ENCODE data around the gene TAF7. TPM values are rescaled to one million over a fixed set of nuclear protein-coding genes. Genes with fewer than 3 reads are reported as not detected.
"Not testable (repeated sequence)": the region's sequence is repeated elsewhere in the genome, so short reads cannot be mapped to it uniquely, and the experiment has no call there.

The TAF7 gene
- total and polyA plus RNA-seq, 2 experiments from 2014 or later, result 65.9 to 104 TPM

GRCh38 chr5:141343242-141343952 lies 22.8 kb upstream of the TAF7 start, which contains the start of gene PCDHGA3:
Gene PCDHGA3 (plus strand): TSS chr5:141343829. CDS start chr5:141344034, 205 bp downstream.
- 19 to 22% methylated on average over 9 of the region's 9 CpGs for WGBS, 2 experiments (ENCODE audit: low coverage in 1 of 2, low lambda C conversion rate in 2 of 2, missing lambda C conversion rate in 2 of 2)
- TF ChIP-seq EZH2 (IDR thresholded peaks at IDR 0.05; ENCODE audit: insufficient read depth, poor library complexity, severe bottlenecking) (no peak), EZH2phosphoT487 (IDR thresholded peaks at IDR 0.05; ENCODE audit: insufficient read depth, low read depth) (no peak)
- Histone ChIP-seq H3K9me2 (ENCODE audit: insufficient read depth) (no peaks in the 10 kb centered on the region), H3K4me2 (ENCODE audit: unreplicated experiment) (peak within 1 kb of the TSS; percentile 54), H3K4me3 (peak within 1 kb of the TSS; percentile 71), H3K4me1 (ENCODE audit: insufficient read depth) (no peaks in the 10 kb centered on the region), H3K36me3 (ENCODE audit: low read depth) (no peaks in the 10 kb centered on the region), H3K9ac (peak within 1 kb of the TSS; percentile 73), H3K79me2 (ENCODE audit: insufficient read depth) (no peaks in the 10 kb centered on the region), H3F3A (ENCODE audit: insufficient read depth) (no peaks in the 10 kb centered on the region), H3K27ac (peak within 1 kb of the TSS; percentile 61), H3K9me3 (ENCODE audit: low read depth) (no peaks in the 10 kb centered on the region), H2AFZ (peak within 1 kb of the TSS; percentile 70), H4K20me1 (ENCODE audit: insufficient read depth) (no peaks in the 10 kb centered on the region), H3K27me3 (replicated peaks; ENCODE audit: insufficient read depth) (no peaks in the 10 kb centered on the region)
- in situ Hi-C loops (cut with MboI), result no loop called here
- DNase-seq, result peak; percentile 83

DNA sequence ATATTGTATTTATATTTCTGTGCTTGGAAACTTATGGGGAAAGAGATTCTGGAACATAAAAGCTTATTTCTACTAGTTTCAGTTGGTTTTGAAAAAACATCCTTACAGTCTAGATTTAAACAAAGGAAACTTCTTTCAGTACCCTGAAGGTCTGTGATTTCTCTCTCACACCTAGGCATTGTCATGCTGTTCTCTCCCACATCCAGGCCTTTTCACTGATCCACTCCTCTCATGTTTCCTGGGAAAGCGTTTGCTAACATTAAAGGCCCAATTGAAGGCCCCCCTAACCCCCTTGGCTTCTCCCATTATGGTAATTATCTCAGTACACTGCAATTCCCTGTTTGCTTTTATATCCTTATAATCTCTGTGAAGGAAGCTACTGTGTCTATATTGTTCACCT lies 22.2 kb upstream of the TAF7 start:
- no peak overlapping the region for H3K27ac ChIP-seq
- H4K20me1 ChIP-seq (ENCODE audit: insufficient read depth), result no peaks in the 10 kb centered on the region
- H3K27me3 ChIP-seq (replicated peaks; ENCODE audit: insufficient read depth), result no peaks in the 10 kb centered on the region
- TF ChIP-seq EZH2phosphoT487 (IDR thresholded peaks at IDR 0.05; ENCODE audit: insufficient read depth, low read depth) (no peak), EZH2 (IDR thresholded peaks at IDR 0.05; ENCODE audit: insufficient read depth, poor library complexity, severe bottlenecking) (no peak)
- H3K9ac ChIP-seq, result no peak overlapping the region
- H3K4me1 ChIP-seq (ENCODE audit: insufficient read depth), result no peaks in the 10 kb centered on the region
- no peaks in the 10 kb centered on the region for H3K9me3 ChIP-seq (ENCODE audit: low read depth)
- H3K4me2 ChIP-seq (ENCODE audit: unreplicated experiment), result no peak overlapping the region
- no peaks in the 10 kb centered on the region for H3K79me2 ChIP-seq (ENCODE audit: insufficient read depth)
- H3K9me2 ChIP-seq (ENCODE audit: insufficient read depth), result no peaks in the 10 kb centered on the region
- DNase-seq, result no peak
- H2AFZ ChIP-seq, result peak overlapping the region; percentile 70; the same call in 1 of the 2 replicates
- H3F3A ChIP-seq (ENCODE audit: insufficient read depth), result no peaks in the 10 kb centered on the region
- 0 out of 2 replicates have a peak overlapping the region, but pooled peaks have one; percentile 4 for H3K4me3 ChIP-seq
- in situ Hi-C loops (cut with MboI), result no loop called here
- no peaks in the 10 kb centered on the region for H3K36me3 ChIP-seq (ENCODE audit: low read depth)
- 5 to 7% methylated on average over 1 of the region's 1 CpG for WGBS, 2 experiments (ENCODE audit: low coverage in 1 of 2, low lambda C conversion rate in 2 of 2, missing lambda C conversion rate in 2 of 2)

GRCh38 chr5:141340781-141341354 lies 20.3 kb upstream of the TAF7 start:
- in situ Hi-C loops (cut with MboI), result not testable (repeated sequence)

DNA sequence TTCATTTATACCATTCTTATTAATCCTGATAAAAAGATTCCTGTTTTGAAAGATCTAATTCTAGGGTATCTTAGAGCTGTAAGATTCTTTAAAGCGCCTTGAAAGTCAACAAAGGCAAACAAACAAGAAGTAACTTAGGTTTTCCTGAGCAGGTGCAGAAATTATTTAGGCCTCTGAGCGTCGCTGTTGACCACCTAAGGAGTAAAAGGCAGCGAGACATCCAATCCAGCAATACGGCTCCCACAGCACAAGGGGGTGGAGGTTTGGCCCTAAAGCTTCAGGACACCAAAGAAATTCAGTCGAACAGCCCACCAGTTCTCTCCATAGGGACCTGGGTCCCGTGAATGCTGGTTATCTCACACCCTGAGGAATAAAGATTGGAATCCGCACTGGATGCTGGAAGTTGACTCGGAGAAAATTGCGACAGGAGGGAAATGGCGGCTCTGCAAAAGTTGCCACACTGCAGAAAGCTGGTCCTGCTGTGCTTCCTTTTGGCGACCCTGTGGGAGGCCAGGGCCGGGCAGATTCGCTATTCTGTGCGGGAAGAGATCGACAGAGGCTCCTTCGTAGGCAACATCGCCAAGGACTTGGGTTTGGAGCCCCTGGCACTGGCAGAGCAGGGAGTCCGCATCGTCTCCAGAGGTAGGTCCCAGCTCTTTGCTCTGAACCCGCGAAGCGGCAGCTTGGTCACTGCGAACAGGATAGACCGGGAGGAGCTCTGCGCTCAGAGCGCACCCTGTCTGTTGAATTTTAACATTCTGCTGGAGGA lies 18.1 kb upstream of the TAF7 start, which contains the start of gene PCDHGA2:
TSS of gene PCDHGA2 (plus strand) at position 223 of the 769 bp plus-strand sequence.
- Histone ChIP-seq H3K27me3 (replicated peaks; ENCODE audit: insufficient read depth) (no peaks in the 10 kb centered on the region), H2AFZ (peak within 1 kb of the TSS; percentile 86), H3F3A (ENCODE audit: insufficient read depth) (no peaks in the 10 kb centered on the region), H3K9ac (peak within 1 kb of the TSS; percentile 69), H3K9me2 (ENCODE audit: insufficient read depth) (no peaks in the 10 kb centered on the region), H3K79me2 (ENCODE audit: insufficient read depth) (no peaks in the 10 kb centered on the region), H4K20me1 (ENCODE audit: insufficient read depth) (no peaks in the 10 kb centered on the region), H3K36me3 (ENCODE audit: low read depth) (no peaks in the 10 kb centered on the region), H3K4me2 (ENCODE audit: unreplicated experiment) (peak within 1 kb of the TSS; percentile 58), H3K9me3 (ENCODE audit: low read depth) (no peaks in the 10 kb centered on the region), H3K4me1 (ENCODE audit: insufficient read depth) (no peaks in the 10 kb centered on the region), H3K4me3 (peak within 1 kb of the TSS; percentile 69), H3K27ac (peak within 1 kb of the TSS; percentile 20)
- DNase-seq, result peak; percentile 72
- in situ Hi-C loops (cut with MboI), result loop anchor here (10.0 kb wide), 1 partner anchor 226 kb away; no protein-coding TSS in a partner anchor
- 18 to 21% methylated on average over 27 of the region's 27 CpGs for WGBS, 2 experiments (ENCODE audit: low coverage in 1 of 2, low lambda C conversion rate in 2 of 2, missing lambda C conversion rate in 2 of 2)
- no peak for TF ChIP-seq EZH2 (IDR thresholded peaks at IDR 0.05; ENCODE audit: insufficient read depth, poor library complexity, severe bottlenecking)
- TF ChIP-seq EZH2phosphoT487 (IDR thresholded peaks at IDR 0.05; ENCODE audit: insufficient read depth, low read depth), result no peak

More at GRCh38 chr5:141340781-141341354, 20.3 kb upstream of the TAF7 start:
- H3K4me3 ChIP-seq; H3K27ac ChIP-seq; H3K36me3 ChIP-seq (ENCODE audit: low read depth); H4K20me1 ChIP-seq (ENCODE audit: insufficient read depth); H3K9ac ChIP-seq; H3K27me3 ChIP-seq (replicated peaks; ENCODE audit: insufficient read depth); H3K79me2 ChIP-seq (ENCODE audit: insufficient read depth); DNase-seq; H3K4me1 ChIP-seq (ENCODE audit: insufficient read depth); H3K4me2 ChIP-seq (ENCODE audit: unreplicated experiment); H3K9me3 ChIP-seq (ENCODE audit: low read depth); H3F3A ChIP-seq (ENCODE audit: insufficient read depth); H3K9me2 ChIP-seq (ENCODE audit: insufficient read depth); H2AFZ ChIP-seq: not testable (repeated sequence)
- 53 to 60% methylated on average over 30 to 34 of the region's 45 CpGs for WGBS, 2 experiments (ENCODE audit: low coverage in 1 of 2, low lambda C conversion rate in 2 of 2, missing lambda C conversion rate in 2 of 2)

- H4K20me1 ChIP-seq (ENCODE audit: insufficient read depth); H3K9me3 ChIP-seq (ENCODE audit: low read depth); H3K4me1 ChIP-seq (ENCODE audit: insufficient read depth); H3K27ac ChIP-seq; H3K9ac ChIP-seq; H2AFZ ChIP-seq; H3K4me3 ChIP-seq; H3K4me2 ChIP-seq (ENCODE audit: unreplicated experiment); DNase-seq; H3K79me2 ChIP-seq (ENCODE audit: insufficient read depth); H3K9me2 ChIP-seq (ENCODE audit: insufficient read depth); H3K27me3 ChIP-seq (replicated peaks; ENCODE audit: insufficient read depth); H3K36me3 ChIP-seq (ENCODE audit: low read depth); H3F3A ChIP-seq (ENCODE audit: insufficient read depth): not testable (repeated sequence)
- in situ Hi-C loops (cut with MboI), result loop anchor here (10.0 kb wide), 1 partner anchor 232 kb away; no protein-coding TSS in a partner anchor
- WGBS, 2 experiments (ENCODE audit: low coverage in 1 of 2, low lambda C conversion rate in 2 of 2, missing lambda C conversion rate in 2 of 2), result 49 to 51% methylated on average over 29 to 39 of the region's 39 CpGs
Observed at GRCh38 chr5:141332571-141332970, 12.0 kb upstream of the TAF7 start.
